ENCODE results near the gene PTGER2.

DNA sequence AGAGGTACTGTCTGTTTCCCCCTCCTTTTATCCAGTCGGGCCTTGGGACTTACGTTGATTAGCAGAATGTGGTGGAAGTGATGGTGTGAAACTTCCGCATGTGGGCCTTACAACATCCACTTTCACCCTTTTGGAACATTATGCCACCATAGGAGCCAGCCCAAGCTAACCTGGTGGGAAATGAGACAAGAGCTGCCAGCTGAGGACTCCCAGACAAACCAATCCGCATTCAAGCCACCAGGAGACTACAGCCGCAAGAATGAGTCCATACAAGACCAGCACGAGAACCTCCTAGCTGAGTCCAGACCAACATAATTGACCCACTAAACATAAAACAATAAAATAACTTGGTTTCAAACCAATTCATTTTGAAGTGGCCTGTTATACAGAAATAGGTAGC is 9.1 kb upstream of the PTGER2 start:
- TF ChIP-seq, protein P1, sequence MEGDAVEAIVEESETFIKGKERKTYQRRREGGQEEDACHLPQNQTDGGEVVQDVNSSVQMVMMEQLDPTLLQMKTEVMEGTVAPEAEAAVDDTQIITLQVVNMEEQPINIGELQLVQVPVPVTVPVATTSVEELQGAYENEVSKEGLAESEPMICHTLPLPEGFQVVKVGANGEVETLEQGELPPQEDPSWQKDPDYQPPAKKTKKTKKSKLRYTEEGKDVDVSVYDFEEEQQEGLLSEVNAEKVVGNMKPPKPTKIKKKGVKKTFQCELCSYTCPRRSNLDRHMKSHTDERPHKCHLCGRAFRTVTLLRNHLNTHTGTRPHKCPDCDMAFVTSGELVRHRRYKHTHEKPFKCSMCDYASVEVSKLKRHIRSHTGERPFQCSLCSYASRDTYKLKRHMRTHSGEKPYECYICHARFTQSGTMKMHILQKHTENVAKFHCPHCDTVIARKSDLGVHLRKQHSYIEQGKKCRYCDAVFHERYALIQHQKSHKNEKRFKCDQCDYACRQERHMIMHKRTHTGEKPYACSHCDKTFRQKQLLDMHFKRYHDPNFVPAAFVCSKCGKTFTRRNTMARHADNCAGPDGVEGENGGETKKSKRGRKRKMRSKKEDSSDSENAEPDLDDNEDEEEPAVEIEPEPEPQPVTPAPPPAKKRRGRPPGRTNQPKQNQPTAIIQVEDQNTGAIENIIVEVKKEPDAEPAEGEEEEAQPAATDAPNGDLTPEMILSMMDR (IDR thresholded peaks at IDR 0.05) = no peak
- TF ChIP-seq POLR2A (IDR thresholded peaks at IDR 0.05) = no peak
